GM19452 (cell line): ENCODE data around the gene ARHGEF40.
A peak's percentile ranks its signal among the peaks of the same experiment; 100 is the strongest.

Experiments used
- ATAC-seq: cut with Tn5 transposase; IDR thresholded peaks from one replicate; pipeline ENCODE4 v1.9.1; 2021; ENCODE audit not compliant: unreplicated experiment

The ARHGEF40 gene

GRCh38 chr14:21096438-21096837 lies 26.3 kb downstream of the ARHGEF40 start:
- no peak for ATAC-seq

GRCh38 chr14:21096978-21097635 lies 27.0 kb downstream of the ARHGEF40 start:
- ATAC-seq: no peak

GRCh38 chr14:21097636-21098075 lies 27.6 kb downstream of the ARHGEF40 start:
- no peak for ATAC-seq

- no peak for ATAC-seq
These were observed 28.2 kb downstream of the ARHGEF40 start, which contains the start of gene ZNF219 for GRCh38 chr14:21098076-21098891. Gene ZNF219 (minus strand): TSS chr14:21098655. CDS start chr14:21093591, 5,064 bp downstream.

- ATAC-seq: no peak
These were observed 28.9 kb downstream of the ARHGEF40 start for GRCh38 chr14:21098892-21099595.

GRCh38 chr14:21099596-21099985 lies 29.5 kb downstream of the ARHGEF40 start:
- ATAC-seq: no peak

- no peak for ATAC-seq
These were observed 30.8 kb downstream of the ARHGEF40 start, which contains the start of gene TMEM253 for GRCh38 chr14:21100931-21101330. Gene TMEM253 (plus strand): TSS chr14:21101066. CDS start chr14:21101344, 278 bp downstream.

- no peak for ATAC-seq
These were observed 31.8 kb downstream of the ARHGEF40 start for GRCh38 chr14:21101802-21102413.

GRCh38 chr14:21102521-21103410 lies 32.7 kb downstream of the ARHGEF40 start:
- no peak for ATAC-seq

GRCh38 chr14:21103411-21103709 lies 33.3 kb downstream of the ARHGEF40 start:
- ATAC-seq: no peak

- peak; percentile 92 for ATAC-seq
These were observed 33.8 kb downstream of the ARHGEF40 start for GRCh38 chr14:21103710-21104447.

- peak; percentile 39 for ATAC-seq
These were observed 34.5 kb downstream of the ARHGEF40 start for GRCh38 chr14:21104448-21105060.

GRCh38 chr14:21105095-21105494 lies 35.0 kb downstream of the ARHGEF40 start:
- ATAC-seq: no peak

- ATAC-seq: no peak
These were observed 36.0 kb downstream of the ARHGEF40 start for GRCh38 chr14:21106176-21106497.

- ATAC-seq: no peak
These were observed 36.6 kb downstream of the ARHGEF40 start for GRCh38 chr14:21106498-21107282.

- no peak for ATAC-seq
These were observed 37.2 kb downstream of the ARHGEF40 start for GRCh38 chr14:21107283-21107800.

- ATAC-seq: no peak
These were observed 38.7 kb downstream of the ARHGEF40 start for GRCh38 chr14:21108791-21109190.
